NCI-H1436 (cell line): ENCODE measurements around the gene ARHGDIB.

ENCODE experiments used
- DNase-seq: peaks from one replicate; lab custom pipeline; 2025; lab: John Stamatoyannopoulos, UW

Gene ARHGDIB

DNA sequence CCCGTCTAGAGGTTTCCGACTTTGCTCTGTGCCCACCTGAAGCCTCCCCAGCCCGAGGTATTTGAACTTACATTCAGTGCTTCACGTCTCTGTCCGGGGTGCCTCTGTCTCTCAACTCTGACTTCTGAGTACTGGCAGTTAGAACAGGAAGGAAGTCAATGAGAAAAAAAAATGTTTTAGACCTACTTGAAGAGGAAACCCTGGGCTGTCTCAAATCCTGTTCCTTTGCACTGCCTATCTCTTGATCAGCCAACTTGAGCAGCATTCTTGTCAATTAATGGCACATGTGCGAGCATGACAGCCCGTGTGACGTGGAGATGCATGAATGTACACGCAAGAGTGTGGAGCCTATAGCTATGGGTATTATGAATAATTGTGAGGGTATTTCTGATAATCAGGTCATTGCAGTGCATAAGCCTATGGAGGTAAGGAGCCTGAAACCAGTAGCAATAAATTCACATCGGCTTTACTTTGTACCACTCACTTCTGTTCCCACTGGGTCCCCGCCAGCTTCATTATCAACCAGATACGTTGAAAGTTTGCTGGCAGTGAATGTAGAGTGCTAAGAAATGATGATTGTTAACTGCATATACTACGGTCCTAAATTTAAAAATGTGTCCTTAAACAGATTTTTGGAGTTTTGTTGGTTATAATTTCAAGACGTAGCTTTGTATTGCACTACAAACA lies at the start of gene ARHGDIB:
Gene ARHGDIB (minus strand): TSS at position 136 of the 687 bp plus-strand sequence. CDS start 10,889 bp downstream, outside the sequence.
- no peak for DNase-seq

DNA sequence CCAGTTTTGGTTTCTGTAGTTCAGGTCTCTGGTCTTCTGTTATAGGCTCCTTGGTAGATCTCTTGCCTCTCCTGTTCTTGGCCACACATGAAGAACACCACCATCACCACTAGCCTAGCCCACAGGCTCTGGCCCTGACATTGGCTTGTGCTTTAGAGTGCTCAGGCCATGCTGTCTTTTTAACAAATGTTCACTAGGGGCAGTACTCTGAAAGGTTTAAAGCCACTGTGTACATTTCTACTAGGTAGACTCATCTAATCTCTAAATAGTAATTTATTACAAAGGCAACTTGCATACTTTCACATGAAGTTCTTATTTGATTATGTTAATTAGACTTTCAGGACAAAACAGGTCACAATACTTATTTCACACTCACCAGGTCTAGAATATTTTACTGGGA lies 49.8 kb upstream of the ARHGDIB start:
- no peak for DNase-seq

DNA sequence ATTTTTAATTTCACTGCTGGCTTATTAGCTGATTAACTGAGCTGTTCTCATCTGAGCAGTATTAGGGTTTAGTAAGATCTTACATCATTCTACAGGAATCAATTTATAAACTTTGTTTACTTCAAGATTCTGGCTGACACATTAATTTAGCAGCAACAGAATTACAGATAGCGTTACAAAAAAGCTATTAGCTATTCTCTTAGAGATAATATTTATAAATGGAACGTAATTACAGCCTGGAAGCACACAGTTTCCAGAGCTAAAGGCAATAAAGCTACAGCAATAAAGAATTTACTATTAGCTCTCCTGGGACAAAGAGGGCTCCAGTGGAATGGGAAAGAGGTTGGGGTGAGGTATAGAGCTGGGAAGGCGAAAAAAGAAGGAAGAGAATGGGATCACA lies 46.1 kb upstream of the ARHGDIB start:
- DNase-seq, result no peak

DNA sequence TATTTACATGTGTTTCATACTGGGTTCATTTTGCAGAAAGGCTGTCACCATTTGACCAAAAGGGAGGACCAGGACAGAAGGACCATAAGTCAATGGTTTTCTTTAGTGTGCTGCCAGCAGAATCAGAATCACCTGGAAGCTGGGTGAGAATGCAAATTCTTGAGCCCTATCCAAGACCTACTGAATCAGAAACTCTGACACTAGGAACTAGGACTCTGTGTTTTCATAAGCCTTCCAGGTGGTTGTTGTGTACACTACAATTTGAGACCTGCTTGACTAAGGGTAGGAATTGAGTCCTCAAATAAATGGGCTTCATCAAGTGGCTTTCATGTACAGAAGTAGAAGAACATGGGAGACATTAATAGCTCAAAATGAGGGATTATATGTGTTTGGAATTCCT lies 43.7 kb upstream of the ARHGDIB start:
- no peak for DNase-seq

DNA sequence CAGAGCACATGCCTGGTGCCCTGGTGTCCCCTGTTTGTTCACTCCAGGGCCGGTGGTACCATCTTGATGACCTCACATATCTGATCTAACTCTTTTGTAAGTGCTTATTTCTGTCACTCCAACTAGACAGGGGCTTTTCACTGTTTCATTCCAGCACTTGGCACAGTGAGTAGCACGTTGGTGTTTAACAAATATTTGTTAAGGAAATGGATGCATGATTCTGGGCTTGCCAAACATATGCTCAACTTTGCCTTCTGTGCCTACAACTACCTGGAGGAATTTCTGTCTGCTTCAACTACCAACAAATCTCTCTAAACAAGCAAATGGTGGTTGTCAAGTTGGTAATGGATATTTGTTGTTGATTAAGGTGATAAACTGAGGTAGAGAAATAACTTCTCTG lies 43.0 kb upstream of the ARHGDIB start:
- no peak for DNase-seq

DNA sequence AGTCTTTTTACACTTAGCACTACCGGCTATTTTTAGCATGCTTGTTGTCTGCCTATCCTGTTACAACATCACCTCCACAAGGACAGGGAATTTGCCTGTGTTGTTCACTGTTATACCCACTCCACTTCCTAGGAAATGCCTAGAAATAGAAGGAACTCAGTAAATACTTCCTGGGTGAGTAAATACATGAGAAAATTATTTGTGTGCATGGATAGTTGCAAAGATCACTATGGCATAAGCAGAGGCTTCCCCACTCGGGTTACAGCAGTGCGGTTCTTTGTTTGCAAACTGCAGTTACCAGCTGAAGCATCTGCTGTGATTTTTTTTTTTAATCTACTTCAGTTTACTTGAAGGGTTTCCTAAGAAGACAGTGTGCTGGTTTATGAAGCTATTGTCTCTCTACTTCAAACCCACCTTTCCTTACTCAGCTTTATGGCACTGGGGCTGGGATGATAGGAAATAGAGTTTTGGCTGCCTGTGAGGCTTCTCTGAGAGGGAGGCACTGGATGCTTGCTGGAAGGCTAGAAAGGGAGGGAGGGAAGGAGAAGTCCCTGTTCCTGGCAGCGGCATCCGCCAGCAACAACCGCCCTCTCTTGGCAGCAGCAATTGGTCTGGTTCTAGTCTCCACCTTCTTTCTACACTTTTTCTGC lies 40.5 kb upstream of the ARHGDIB start:
- no peak for DNase-seq

DNA sequence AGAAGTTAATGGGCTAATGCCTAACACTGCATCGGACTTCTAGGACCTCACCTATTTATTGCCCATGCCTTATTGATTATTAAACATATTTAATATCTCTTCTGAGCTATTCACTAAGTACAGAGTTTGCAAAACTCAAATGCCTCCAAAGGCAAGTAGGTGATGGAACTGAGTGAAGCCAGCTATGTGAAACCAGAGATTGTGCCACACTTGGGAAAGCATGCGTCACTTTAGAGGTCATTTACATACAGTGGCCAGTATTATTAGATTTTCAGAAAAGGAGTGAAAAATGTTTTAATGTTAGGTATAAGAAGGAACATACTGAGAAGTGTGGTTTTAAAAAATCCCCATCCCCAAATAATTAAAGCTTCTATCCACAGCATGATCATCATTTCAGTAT lies 39.2 kb upstream of the ARHGDIB start:
- no peak for DNase-seq

DNA sequence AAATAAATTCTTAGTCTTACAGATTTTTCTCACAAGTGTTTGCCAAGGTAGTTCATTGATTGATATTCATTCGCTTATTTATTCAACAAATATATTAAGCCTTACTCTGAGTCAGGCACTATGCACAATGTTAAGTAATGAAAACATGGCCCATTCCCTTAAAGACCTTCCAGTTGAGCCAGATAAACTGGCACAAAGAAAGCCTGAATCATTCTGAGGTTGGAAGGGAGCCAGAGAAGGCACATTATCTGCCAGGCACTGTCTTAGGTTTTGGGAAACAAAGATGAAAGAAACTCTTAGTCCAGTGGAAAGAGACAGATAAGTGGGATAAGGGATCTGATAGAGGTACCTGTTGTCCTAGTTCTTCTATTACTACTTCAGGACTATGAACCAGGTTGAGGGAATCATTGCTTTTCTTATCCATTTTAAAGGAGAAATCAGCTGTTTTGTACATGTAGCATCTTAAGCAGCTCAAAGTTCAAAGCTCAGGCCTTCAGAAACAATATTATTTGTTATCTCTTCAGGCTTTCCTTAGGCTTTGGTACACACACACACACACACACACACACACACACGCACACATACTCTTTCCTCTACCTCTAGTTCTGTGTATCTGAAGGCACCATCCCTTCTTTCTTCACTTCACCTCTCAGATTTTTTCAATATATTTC lies 38.4 kb upstream of the ARHGDIB start:
- DNase-seq, result no peak

DNA sequence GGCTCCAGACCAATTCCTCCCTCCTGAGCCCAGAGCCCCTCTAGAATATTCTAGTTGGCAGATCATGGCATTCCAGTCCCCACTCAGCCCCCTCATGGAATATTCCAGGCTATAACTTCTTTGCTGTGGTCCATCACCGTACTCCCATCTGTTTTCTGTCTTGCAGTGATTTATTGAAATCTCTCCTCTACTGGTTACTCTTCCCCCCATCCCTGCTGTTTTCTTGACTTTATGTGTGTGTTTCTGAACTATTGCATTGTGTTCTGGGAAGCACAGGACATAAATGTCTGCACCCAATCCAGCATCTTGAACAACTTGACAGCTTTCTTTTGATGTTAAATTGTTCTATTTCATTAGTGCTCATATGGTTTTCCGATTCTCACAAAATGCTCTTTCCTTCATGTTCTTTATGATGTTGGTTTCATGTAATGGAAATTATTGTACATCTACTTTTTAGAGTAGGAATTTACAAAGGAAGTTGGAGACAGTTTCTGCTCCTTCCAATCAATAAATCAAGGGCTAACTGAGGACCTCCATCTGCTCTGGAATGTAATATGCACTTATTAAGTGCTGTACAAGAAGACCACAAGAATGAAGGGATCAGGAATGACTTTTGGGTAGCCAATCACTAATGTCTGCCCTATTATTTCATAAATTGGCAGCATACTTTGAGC lies 37.8 kb upstream of the ARHGDIB start:
- DNase-seq, result no peak

DNA sequence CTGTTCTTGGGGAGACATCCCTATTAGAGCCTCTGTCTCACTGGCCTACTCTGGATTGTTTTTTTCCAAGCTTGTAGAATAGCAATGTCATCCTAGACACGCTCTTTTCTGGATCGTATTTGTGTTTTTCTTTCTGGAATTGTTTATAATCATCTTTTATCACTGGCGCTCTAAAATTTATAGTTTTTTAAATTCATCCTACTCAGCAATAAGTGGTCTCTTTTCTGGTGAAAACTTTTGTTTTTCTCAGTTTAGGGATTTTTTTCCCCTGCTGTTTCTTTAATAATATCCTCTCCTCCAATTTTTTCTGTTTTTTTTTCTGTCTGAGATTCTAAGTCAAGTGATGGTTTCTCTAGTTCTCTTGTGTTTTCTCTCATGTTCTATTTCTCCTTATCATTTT lies 36.6 kb upstream of the ARHGDIB start:
- no peak for DNase-seq

DNA sequence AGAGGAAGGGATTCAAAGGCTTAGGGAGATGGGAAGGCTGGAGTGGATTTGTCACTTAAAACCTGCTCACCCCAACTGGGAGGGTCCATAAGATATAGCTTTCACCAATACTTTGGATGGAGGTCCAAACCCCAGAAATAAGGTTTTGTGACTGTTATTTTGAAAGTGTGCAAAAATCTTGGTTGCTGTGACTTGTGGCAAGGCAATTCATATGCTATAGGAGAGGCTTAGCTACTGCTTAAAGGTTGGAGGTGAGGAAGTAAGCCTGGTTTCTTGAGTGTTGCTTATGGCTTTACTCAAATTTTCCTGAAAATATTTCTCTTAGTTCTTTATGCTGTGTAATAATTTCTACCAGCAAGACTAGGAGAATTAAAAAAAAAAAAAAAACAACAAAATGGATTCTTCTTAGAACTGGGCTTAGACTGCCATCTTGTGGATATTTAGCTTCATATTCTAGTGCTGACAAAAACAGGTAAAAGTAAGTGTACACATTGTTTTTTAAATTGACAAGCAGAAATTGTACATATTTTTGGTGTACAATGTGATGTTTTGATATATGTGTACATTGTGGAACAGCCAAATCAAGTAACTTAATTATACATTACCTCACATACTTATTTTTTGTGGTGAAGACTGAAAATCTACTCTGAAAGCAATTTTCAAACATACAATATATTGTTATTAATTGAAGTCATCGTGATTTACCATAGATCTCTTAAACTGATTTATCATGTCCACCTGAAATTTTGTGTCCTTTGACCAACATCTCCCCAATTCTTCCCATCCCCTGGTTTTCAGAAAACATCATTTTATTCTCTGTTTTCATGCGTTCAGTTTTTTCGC lies 34.4 kb upstream of the ARHGDIB start:
- peak; percentile 51 for DNase-seq

DNA sequence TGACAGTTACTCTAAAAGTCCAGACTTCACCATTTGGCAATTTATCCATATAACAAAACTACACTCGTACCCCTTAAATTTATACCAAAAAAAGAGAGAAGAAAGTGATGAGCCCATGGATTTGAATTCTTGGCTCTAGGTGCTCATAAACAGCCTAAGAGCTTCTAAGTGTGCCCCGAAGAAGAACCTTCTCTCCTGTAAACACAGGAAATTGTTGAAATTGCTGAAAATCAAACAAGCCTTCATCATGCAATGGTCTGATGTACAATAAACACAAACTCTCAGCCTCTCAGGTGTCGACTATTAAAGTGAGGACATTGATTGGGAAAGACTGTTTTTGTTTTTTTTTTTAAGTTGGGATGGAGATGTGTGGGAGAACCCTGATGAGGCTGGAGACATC lies 33.2 kb upstream of the ARHGDIB start:
- DNase-seq, result no peak

DNA sequence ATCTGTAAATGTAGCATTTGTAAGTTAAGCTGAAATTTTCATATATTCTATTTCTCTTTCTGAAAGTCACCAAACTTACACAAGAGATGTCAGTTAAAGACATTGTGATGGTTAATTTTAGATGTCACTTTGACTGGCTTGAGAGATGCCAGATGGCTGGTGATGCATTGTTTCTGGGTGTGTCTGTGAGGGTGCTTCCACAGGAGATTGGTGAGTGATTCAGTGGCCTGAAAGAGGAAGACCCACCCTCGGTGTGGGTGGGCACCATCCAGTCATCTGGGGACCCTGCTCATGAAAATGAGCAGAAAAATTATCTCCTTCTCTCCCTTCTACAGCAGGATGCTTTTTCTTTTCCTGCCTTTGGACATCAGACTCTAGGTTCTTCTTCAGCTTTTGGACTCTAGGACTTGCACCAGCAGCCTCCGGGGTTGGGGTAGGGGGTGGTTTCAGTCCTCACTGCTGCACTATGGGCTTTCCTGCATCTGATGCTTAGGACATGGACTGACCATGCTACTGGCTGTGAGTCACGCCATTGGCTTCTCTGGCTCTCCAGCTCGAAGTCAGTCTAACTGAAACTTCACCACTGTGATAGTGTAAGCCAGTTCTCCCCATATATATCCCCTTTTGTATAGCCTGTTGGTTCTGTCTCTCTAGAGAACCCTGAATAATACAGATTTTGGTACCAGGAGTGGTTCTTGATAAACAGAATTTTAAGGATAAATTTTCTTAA lies 32.3 kb upstream of the ARHGDIB start:
- no peak for DNase-seq

DNA sequence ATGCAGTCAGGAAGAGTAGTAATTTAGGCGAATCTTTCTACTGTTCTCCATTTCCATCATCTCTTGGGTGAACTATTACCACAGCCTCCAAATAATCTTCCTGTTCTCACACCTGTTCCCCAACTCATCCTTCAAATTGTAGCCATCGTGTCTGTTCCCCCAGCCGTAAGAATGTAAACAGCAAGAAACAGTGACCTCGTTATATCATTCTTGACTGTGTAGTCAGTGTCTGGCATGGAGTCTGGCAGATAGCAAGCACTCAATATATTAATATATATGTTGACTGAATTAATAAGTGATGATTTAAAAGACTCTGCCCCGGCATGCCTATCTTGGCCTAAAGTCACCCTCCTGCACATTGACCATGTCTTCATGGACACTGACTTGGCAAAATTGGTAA lies 31.7 kb upstream of the ARHGDIB start:
- no peak for DNase-seq

DNA sequence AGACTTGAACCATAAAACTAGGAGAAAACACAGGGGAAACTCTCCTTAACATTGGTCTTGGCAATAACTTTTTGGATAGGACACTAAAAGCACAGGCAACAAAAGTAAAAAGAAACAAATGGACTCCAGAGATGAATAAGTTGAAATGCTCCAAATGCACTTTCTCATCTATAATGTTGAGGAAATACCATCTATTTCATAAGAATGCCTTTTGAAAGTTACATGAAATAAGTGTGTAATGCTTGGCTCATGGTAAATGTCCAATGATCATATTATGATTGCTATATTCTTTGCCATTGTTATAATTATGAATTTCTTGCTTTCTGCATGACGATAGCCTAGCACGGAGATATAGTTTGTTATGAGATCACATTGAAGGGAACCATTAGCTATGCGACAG lies 31.3 kb upstream of the ARHGDIB start:
- DNase-seq, result no peak

DNA sequence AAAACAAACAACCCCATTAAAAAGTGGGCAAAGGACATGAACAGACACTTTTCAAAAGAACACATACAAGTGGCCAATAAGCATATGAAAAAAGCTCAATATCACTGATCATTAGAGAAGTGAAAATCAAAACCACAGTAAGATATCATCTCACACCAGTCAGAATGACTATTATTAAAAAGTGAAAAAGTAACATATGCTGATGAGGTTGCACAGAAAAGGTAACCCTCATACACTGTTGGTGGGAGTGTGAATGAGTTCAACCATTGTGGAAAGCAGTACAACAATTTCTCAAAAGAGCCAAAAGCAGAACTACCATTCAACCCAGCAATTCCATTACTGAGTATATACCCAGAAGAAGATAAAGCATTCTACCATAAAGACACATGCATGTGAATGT lies 29.7 kb upstream of the ARHGDIB start:
- DNase-seq, result no peak

DNA sequence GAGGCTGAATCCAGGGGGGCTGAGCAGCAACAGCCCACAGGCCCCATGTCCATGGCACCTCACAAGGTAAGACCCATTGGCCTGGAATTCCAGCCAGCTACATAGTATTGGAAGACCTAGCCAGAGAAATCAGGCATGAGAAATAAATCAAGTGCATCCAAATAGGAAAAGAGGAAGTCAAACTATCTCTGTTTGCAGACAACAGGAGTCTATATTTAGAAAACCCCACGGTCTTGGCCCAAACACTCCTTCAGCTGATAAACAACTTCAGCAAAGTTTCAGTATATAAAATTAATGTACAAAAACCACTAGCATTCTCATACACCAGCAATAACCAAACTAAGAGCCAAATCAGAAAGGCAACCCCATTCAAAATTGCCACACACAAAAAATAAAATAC lies 28.4 kb upstream of the ARHGDIB start:
- no peak for DNase-seq

DNA sequence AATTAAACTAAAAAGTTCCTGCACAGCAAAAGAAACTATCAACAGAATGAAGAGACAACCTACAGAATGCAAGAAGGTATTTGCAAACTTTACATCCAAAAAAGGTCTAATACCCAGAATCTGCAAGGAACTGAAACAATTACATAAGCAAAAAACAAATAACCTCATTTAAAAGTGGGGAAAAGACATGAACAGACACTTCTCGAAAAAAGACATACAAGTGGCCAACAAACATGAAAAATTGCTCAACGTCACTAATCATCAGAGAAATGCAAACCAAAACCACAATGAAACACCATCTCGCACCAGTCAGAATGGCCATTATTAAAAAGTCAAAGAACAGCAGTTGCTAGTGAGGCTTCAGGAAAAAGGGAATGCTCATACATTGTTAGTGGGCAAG lies 26.6 kb upstream of the ARHGDIB start:
- DNase-seq, result no peak

DNA sequence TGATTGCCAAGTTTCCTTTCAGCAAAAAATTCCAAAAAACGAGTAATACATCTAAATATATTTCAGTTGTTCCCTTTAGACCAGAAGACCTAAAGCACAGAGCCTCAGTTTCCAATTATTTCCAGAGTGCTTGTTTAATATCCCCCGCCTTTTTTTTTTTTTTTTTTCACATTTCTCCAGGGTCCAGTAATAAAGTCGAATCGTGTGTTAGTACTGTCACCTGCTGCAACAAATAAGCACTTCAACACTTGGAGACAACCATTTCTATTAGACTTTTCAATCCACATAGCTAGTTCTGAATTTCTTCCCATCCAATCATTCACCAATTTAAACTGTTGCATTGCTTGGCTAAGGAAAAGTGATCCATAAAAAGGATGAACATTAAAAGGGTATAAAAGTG lies 25.0 kb upstream of the ARHGDIB start:
- DNase-seq, result no peak

DNA sequence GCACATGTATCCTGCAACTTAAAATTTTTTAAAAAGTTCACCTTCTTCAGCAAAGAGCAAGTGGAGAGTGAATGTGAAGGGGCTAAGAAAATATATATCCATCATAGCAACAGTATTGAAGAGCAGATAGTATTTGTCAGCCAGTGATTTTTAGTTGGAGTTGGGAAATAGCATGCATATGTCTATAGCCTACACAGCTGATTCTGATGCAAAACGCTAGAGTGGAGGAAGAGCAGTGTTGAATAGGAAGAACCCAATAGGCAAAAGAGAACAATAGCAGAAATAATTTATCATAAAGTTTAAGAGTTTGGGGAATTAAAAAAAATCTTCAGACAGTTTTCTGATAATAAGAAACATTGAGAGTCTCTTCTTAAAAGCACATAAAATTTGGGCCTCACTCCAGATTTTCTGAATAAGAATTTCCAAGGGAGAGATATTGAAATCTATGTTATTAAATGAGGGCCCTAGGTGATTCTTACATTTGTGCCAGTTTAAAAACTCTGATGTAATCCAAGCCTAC lies 23.4 kb upstream of the ARHGDIB start:
- DNase-seq, result no peak

DNA sequence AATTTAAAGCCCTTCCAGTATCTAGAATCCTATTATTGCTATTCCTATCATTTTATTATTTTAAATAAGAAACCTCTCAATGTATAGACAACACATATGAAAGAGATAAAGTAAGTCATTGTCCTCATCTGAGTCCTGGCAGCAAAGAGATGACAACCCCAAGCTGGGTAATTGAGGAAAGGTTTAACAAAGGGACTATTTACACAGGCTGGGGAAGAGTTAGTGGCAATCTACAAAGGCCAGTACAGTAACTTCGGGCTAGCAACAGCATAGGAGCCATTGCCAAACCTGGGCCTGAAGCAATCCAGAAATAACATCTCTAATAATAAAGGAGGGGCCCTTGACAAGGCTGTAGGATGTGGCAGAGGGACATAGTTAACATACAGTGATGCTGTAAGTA lies 22.6 kb upstream of the ARHGDIB start:
- no peak for DNase-seq
